Measurements from ENCODE around the gene PTPN23. TPM values are rescaled to one million over a fixed set of nuclear protein-coding genes. Genes with fewer than 3 reads are reported as not detected.

PTPN23 gene
- total and polyA plus RNA-seq, 9 of the 15 experiments (the other 6 are each of a cell fraction or from before 2014, with no cell fraction given) = 0.41 to 58.7 (median 7.2) TPM

DNA sequence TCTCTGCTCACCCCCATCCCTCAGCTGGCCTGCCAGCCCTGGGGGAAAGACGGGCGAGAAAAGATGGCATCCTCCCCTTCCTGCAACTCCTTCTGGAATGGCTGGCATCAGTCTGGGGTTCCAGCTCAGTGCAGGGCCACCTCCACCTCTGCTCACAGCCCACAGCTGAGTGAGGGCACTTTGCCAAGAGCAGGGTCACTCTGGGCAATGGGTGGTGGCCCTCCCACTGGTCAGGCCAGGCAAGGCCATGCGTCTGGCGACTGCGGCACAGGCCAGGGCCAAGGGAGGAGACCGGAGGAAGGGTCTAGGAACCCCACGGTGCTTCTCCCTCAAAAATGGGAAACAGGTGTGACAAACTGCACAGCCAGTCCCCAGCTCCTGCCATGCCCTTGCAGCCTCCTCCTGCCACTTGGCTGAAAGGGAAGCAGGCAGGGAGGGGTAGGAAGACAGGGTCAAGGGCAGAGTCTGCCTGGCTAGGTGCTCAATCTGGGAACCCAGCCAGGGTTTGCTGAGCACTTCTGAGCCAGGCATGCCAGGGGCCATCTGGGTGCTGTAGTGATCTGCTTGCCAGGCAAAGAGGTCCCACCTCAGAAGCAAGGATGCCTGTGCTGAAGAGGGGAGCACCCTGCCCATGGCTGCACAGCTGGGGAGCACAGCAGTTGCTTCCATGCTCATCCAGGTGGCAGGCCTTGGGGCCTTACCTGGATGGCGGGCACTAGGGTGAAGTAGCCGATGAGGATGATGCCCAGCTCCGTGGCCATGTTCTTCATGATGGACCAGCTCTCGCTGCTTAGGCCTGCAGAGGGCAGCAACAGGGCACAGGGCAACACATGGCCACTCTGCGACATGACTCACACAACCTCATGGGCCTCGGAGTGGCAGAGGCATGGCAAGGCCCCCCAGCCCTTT is 41.2 kb downstream of the PTPN23 start (continued):
- TF ChIP-seq MLX (CRISPR knock-in tag; conservative IDR thresholded peaks at IDR 0.05) (no peak), ZNF780A (CRISPR knock-in tag; IDR thresholded peaks at IDR 0.05) (no peak), NUFIP1 (IDR thresholded peaks at IDR 0.05; ENCODE audit: partially characterized antibody) (no peak), NCOA4 (IDR thresholded peaks at IDR 0.05; ENCODE audit: partially characterized antibody) (no peak), THAP7 (CRISPR knock-in tag; IDR thresholded peaks at IDR 0.05) (no peak), LARP7 (IDR thresholded peaks at IDR 0.05) (no peak), ZBTB1 (CRISPR knock-in tag; IDR thresholded peaks at IDR 0.05; ENCODE audit: borderline replicate concordance, low read depth) (no peak), SMAD2 (IDR thresholded peaks at IDR 0.05; ENCODE audit: low read depth, low read length) (no peak), SRSF7 (optimal IDR thresholded peaks at IDR 0.05; ENCODE audit: low read depth, low read length) (no peak), ZNF436 (CRISPR knock-in tag; IDR thresholded peaks at IDR 0.05) (no peak), IRF2 (CRISPR knock-in tag; IDR thresholded peaks at IDR 0.05) (no peak), HNRNPUL1 (IDR thresholded peaks at IDR 0.05; ENCODE audit: low read length) (no peak), E2F5 (CRISPR knock-in tag; IDR thresholded peaks at IDR 0.05) (peak; percentile 35; the same call in 1 of the 2 replicates), KDM2B (CRISPR knock-in tag; IDR thresholded peaks at IDR 0.05) (no peak), CTCFL (IDR thresholded peaks at IDR 0.05; ENCODE audit: borderline replicate concordance, insufficient read depth, low read depth, low read length, poor library complexity, severe bottlenecking) (no peak), ZKSCAN3 (CRISPR knock-in tag; IDR thresholded peaks at IDR 0.05) (no peak)
- TF ChIP-seq, protein P1, sequence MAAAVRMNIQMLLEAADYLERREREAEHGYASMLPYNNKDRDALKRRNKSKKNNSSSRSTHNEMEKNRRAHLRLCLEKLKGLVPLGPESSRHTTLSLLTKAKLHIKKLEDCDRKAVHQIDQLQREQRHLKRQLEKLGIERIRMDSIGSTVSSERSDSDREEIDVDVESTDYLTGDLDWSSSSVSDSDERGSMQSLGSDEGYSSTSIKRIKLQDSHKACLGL (CRISPR knock-in tag; IDR thresholded peaks at IDR 0.05; ENCODE audit: borderline replicate concordance, poor library complexity, severe bottlenecking) = no peak
- TF ChIP-seq, protein P2, sequence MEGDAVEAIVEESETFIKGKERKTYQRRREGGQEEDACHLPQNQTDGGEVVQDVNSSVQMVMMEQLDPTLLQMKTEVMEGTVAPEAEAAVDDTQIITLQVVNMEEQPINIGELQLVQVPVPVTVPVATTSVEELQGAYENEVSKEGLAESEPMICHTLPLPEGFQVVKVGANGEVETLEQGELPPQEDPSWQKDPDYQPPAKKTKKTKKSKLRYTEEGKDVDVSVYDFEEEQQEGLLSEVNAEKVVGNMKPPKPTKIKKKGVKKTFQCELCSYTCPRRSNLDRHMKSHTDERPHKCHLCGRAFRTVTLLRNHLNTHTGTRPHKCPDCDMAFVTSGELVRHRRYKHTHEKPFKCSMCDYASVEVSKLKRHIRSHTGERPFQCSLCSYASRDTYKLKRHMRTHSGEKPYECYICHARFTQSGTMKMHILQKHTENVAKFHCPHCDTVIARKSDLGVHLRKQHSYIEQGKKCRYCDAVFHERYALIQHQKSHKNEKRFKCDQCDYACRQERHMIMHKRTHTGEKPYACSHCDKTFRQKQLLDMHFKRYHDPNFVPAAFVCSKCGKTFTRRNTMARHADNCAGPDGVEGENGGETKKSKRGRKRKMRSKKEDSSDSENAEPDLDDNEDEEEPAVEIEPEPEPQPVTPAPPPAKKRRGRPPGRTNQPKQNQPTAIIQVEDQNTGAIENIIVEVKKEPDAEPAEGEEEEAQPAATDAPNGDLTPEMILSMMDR (IDR thresholded peaks at IDR 0.05 in 2 of 3, conservative IDR thresholded peaks at IDR 0.05 in 1 of 3; ENCODE audit: insufficient read depth in 2 of 3, low read depth in 1 of 3, low read length in 3 of 3) = peak in 2 of 3 experiments; percentile 22 to 28; a peak in 2 of 6 replicates
- TF ChIP-seq, protein P3, sequence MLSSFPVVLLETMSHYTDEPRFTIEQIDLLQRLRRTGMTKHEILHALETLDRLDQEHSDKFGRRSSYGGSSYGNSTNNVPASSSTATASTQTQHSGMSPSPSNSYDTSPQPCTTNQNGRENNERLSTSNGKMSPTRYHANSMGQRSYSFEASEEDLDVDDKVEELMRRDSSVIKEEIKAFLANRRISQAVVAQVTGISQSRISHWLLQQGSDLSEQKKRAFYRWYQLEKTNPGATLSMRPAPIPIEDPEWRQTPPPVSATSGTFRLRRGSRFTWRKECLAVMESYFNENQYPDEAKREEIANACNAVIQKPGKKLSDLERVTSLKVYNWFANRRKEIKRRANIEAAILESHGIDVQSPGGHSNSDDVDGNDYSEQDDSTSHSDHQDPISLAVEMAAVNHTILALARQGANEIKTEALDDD (IDR thresholded peaks at IDR 0.05) = no peak
